NB4 (cell line): ENCODE data around the gene ZSCAN18.

ENCODE experiments used
- MYC ChIP-seq: IDR thresholded peaks from 2 replicates; pipeline ENCODE4 v1.6.1; 2011; ENCODE audit warnings: low read depth, low read length
- POLR2A ChIP-seq: IDR thresholded peaks from 2 replicates; pipeline ENCODE4 v1.6.1; 2011; ENCODE audit warnings: mild to moderate bottlenecking; ENCODE audit not compliant: insufficient read length; ENCODE audit errors: extremely low read depth
- TF ChIP-seq, protein P1 (sequence below): IDR thresholded peaks from one replicate; pipeline ENCODE4 v1.5.1; 2012; ENCODE audit warnings: low read depth, low read length
- TF ChIP-seq, protein P2 (sequence below): IDR thresholded peaks from 2 replicates; pipeline ENCODE4 v1.6.1; 2011; ENCODE audit warnings: low read depth, low read length

DNA sequence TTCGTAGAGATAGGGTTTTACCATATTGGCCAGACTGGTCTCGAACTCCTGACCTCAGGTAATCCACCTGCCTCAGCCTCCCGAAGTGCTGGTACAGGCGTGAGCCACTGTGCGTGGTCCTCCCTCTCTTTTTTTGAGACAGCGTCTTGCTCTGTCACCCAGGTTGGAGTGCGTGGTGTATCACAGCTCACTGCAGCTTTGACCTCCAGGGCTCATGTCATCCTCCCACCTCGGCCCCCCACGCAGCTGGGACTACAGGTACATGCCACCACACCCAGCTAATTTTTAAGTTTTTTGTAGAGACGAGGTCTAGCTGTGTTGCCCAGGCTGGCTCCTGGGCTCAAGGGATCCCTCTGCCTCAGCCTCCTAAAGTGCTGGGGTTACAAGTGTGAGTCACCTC, 18.2 kb downstream of the ZSCAN18 start:
- TF ChIP-seq, protein P1, sequence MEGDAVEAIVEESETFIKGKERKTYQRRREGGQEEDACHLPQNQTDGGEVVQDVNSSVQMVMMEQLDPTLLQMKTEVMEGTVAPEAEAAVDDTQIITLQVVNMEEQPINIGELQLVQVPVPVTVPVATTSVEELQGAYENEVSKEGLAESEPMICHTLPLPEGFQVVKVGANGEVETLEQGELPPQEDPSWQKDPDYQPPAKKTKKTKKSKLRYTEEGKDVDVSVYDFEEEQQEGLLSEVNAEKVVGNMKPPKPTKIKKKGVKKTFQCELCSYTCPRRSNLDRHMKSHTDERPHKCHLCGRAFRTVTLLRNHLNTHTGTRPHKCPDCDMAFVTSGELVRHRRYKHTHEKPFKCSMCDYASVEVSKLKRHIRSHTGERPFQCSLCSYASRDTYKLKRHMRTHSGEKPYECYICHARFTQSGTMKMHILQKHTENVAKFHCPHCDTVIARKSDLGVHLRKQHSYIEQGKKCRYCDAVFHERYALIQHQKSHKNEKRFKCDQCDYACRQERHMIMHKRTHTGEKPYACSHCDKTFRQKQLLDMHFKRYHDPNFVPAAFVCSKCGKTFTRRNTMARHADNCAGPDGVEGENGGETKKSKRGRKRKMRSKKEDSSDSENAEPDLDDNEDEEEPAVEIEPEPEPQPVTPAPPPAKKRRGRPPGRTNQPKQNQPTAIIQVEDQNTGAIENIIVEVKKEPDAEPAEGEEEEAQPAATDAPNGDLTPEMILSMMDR, result no peak
- TF ChIP-seq, protein P2, sequence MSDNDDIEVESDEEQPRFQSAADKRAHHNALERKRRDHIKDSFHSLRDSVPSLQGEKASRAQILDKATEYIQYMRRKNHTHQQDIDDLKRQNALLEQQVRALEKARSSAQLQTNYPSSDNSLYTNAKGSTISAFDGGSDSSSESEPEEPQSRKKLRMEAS, result no peak
- TF ChIP-seq POLR2A (no peak), MYC (no peak)
